HG03280 (cell line): ENCODE measurements around the gene TMEM176A.
"Not testable (repeated sequence)": the region's sequence is repeated elsewhere in the genome, so short reads cannot be mapped to it uniquely, and the experiment has no call there.

Experiments
- ATAC-seq: cut with Tn5 transposase; IDR thresholded peaks from one replicate; pipeline ENCODE4 v1.9.1; 2021; ENCODE audit warnings: mild to moderate bottlenecking, moderate library complexity; ENCODE audit not compliant: unreplicated experiment

The TMEM176A gene, protein sequence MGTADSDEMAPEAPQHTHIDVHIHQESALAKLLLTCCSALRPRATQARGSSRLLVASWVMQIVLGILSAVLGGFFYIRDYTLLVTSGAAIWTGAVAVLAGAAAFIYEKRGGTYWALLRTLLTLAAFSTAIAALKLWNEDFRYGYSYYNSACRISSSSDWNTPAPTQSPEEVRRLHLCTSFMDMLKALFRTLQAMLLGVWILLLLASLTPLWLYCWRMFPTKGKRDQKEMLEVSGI

DNA sequence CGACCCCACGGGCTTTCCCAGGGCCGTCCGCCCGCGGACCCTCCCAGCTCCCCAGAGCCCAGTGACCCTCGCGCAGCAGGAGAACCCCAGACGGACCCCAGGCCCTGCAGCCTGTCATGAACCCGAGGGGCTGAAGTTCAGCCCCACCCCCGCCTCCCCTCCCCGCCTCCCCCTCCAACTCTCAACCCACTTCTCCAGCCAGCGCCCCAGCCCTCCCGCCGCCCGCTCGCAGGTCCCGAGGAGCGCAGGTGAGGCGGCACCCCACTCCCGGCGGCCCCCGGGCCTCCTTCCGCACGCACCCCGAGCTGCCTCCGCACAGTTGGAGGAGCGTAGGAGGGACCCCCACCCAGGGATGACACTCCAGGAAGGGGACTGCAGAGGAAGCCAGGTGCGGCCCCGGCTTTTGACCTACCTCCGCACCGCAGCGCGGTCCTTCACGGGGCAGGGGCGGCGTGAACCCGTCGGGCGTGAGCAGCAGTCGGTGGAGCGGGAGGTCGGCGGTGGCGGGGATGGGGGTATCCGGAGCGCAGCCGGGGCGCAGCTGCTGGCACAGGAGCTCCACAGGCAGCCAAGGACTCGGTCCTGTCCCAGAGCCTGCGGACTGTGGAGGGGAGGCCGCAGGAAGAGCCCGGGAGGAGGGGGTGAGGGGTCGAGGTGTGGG, at the start of gene TMEM176A:
Gene TMEM176A (plus strand): TSS at position 189 of the 661 bp plus-strand sequence. CDS start 782 bp downstream, outside the sequence.
- ATAC-seq, result no peak

DNA sequence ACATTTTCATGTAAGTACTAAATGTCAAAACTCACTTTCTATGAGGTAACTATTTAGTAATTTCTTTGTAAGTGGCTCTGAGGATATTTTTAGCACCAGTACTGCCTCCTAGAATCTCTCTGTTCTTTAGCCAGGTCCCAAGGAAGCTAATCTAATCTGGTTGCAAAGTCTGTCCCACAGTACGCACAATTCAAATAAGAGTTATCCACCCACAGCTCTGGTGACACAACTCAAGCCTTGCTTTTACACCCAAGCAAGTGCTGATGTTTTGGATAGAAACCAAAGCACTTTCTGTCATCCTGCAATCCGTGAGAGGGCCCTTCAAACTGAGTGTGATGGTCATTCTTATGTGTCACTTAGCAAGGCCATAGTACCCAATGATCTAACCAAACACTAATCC, 48.9 kb upstream of the TMEM176A start:
- no peak for ATAC-seq

DNA sequence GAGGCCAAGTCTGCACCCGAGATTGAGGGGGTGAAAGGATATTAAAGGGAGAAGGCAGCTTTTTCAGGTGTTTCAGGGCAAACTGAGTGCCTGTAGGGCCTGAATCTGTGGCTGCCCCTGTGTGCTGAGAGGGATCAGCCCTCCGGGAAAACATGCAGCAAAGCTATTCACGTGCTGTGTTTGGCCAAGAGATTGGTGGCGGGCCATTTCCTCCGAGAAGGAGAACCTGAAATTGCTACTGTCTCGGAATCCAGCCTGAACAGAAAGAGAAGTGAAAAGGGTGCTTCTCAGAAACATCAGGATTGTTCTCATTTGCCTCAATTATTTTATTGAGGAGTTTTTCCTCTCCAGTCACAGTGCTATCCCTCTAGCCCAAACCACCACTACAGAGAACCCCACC, 47.3 kb upstream of the TMEM176A start:
- ATAC-seq, result no peak

DNA sequence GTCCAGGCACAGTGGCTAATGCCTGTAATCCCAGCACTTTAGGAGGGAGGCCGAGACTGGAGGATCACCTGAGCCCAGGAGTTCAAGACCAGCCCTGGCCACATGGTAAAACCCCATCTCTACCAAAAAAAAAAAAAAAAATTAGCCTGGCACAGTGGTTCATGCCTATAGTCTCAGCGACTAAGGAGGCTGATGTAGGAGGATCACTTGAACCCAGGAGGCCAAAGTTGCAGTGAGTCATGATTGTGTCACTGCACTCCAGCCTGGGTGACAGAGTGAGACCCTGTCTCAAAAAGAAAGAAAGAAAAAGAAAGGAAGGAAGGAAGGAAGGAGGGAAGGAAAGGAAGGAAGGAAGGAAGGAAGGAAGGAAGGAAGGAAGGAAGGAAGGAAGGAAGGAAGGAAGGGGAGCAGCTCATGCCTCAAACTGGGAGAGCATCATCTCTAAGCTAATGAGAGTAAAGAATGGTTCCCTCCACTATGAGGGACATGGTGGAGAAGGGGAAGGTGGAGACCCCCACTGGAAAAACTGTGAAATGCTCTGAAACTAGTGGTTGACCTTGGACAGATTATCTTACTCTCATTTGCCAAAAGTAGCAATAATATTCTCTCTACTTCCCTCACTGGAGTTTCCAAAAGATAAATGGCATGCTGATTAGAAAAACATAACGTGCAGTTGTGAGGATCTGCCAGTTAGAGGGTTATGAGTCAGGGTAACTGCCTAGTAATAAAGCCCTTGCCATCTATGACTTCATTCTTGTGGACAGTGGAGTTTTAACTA, 46.6 kb upstream of the TMEM176A start:
- no peak for ATAC-seq

DNA sequence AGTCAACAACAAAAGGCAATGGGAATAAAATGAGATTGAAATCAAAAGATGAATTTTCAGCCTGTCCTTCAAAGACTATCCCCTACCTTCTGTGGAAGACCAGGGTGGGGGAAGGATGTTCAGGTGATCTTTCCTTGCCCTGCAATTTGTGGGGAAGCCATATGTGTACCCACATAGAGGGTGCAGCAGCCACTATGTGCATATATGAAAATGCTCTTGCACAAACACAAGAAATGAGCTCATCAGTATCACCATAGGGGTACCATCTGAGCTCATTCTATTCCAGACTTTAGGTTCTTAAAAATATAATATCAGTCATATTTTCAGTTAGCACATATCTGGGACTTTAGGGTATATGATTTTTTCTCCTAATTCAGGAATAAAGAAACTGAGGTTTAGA, 45.6 kb upstream of the TMEM176A start:
- ATAC-seq, result no peak

DNA sequence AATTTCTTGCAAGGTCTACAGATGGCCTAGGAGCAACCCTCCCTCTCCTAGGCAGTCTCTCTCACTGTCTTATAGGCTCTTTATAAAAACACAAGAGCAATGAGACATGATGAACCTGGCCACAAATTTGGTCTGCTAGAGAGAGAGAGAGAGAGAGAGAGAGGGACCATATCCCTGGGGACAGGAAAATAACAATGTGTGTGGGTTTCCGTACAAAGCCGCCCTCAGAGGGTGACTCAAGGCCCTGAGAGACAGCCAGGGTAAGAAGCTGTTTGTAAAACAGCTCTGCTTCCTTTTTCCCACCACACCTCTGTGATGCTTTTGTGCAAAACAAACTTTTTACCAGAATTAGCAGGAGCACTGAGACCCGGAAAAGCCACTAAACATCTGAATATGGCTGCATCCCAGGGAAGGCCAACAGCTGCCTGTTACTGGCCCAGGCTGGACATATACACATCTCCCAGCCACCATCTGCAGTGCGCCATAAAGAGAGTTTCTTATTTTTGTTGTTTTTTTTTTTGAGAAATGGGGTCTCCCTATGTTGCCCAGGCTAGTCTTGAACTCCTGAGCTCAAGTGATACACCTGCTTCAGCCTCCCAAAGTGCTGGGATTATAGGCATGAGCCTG, 45.0 kb upstream of the TMEM176A start:
- no peak for ATAC-seq

DNA sequence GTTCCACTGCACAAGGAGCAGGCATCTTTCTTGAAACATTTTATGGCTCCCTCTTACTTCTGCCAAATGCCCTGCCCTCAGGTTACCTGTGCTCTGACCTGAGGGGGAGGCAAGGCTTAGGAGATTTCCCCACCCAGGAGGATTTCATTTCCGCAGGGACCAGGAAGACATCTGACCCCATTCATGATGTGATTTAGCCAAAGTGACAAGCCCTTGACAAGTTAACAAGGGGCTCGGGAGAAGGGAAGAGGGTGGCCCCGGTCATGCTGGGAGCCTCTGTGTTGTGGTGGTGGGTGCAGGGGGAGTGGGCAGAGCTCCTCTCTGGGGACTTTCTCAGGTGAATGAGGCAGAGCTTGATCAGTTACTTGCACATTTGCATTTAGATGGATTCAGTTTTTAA, 44.4 kb upstream of the TMEM176A start:
- ATAC-seq, result no peak

DNA sequence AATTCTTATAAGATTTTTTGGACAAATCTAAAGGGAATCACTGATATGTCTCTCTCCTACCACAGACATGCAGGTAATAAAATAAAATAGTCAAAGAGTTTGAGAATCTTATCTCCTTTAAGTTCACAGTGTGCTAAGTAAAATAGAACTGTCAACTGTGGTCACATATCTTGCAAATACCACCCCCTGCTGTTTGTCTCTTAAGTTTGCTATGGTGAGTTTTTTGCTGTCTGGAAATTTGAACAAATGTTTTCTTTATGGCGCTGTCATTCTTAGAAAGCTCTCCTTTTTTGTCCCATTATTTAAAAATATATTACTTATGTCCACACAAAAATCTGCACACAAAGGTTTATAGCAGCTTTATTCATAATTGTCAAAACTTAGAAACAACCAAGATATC, 43.7 kb upstream of the TMEM176A start:
- ATAC-seq, result no peak

DNA sequence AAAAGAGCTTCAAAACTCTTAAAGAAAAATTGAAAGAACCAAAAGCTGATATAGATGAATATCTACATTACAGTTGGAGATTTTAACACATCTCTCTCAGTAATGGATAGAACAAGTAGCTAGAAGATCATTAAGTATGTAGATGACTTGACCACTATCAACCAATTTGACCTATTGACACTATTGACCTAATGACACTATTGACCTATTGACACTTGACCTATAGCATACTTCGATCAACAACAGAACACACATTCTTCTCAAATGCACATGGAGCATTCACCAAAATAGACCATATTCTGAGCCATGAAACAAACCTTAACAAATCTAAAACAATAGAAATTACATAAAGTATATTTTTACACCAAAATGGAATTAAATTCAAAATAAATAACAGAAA, 41.1 kb upstream of the TMEM176A start:
- no peak for ATAC-seq

DNA sequence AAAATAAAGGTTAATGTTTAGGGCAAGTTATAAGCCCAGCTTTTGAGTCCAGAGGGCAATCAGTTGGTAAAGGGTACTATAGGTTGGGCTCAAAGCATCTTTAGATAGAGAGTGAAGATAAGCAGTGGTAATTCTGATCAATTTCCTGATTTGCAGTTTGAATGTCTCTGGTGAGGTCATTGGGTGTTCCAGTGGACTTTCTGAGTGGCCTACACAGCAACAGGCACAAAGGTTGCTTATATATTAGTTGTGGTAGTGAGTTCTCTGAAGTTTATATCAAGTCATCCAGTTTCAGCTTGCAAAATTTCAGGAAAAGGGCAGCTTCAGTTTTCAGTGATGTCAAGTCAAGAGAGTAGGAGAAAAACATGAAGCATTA, 34.2 kb upstream of the TMEM176A start:
- ATAC-seq, result no peak

DNA sequence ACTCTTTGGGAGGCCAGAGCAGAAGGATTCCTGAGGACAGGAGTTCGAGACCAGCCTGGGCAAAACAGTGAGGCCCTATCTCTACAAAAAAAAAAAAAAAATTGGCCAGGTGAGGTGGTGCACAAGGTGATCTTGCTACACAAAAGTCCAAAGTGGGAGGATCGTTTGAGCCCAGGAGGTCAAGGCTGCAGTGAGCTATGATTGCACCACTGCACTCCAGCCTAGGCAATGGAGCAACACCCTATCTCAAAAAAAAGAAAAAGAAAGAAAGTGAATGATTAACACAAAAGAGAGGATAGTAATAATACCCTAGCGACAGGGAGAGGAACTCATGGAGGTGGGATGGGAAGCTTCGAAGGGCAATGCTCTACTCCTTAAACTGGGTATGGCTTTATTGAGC, 30.8 kb upstream of the TMEM176A start:
- ATAC-seq, result no peak

DNA sequence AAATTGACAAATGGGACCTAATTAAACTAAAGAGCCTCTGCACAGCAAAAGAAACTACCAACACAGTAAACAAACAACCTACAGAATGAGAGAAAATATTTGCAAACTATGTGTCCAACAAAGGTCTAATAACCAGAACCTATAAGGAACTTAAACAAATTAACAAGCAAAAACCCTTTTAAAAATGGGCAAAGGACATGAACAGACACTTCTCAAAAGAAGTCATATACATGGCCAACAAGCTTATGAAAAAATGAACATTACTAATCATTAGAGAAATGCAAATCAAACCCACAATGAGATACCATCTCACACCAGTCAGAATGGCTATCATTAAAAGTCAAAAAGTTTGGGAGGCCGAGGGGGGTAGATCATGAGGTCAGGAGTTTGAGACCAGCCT, 26.4 kb upstream of the TMEM176A start:
- not testable (repeated sequence) for ATAC-seq

DNA sequence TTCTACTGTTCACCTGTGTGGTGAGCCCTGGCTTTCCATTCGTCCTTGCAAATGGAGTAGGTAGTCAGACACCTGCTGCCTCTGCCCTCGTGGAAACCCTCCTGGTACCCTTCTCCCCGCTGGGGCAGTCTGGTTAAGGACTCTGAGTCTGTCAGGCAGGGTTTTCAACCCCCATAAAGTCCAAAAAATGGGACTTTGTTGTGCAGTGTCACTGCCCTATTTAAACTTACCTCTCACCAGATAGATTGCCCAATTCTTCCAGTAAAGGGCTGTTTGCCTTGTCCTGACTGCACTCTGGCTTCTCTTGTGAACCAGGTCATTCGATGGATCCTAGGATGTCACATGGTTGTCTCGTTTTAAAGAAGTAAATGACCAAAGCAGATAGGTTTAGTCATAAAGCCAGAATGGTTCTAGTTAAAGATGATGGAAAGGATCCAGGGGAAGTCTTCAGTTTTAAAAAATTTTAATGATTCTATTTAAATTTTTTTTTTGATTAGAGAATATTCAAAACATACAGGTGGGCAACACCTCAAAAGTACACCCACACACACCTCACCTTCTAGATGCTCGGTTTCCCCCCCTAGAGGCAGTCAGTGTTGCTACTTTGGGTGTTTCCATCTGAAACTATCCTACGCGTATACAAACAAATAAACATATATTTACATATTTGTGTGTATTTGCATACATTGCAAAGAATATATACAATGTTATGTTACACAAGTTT, 22.4 kb upstream of the TMEM176A start:
- no peak for ATAC-seq

DNA sequence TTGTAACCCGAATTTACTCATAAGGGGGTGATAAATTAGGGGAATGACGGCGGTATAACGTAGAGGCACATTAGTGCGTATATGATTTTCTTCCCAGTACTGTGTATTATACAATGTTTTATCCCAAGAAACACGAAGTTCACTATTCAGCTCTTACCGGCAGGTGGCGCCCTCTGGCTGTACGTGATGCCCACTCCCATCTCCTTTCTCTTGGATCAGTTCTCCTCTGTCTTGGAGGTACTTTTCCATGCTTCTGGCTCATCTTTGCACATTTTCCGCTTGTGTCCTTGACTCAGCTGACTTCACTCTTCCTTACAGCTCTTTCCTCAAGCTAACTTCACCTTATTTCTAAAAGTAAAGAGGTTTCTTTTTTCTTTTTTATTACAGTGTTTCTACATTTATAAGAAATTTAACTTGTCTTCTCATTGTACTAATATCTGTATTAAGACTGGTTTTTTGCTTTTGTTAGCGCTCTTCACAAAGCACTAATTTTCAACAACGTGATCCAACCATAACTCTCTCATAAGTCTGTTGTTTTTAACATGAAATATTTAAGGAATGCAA, 21.7 kb upstream of the TMEM176A start:
- no peak for ATAC-seq

DNA sequence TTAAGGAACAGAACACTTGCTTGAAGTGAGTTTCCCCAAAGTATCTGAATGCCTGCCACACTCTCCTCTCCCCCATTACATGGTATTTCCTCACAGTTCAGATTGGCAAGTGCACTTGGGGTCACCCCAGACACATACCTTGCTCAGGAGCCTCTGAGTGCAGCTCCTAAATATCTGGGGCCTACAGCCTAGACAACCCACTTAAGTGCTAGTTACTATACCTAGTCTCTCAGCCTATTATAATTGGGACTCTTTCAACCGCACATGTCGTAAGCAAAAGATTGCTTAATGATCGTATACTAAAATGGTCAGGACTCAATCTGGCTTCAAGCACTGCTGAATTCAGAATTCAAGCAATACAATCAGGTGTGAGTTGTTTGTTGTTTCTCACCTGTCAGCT, 20.3 kb upstream of the TMEM176A start:
- ATAC-seq, result no peak

DNA sequence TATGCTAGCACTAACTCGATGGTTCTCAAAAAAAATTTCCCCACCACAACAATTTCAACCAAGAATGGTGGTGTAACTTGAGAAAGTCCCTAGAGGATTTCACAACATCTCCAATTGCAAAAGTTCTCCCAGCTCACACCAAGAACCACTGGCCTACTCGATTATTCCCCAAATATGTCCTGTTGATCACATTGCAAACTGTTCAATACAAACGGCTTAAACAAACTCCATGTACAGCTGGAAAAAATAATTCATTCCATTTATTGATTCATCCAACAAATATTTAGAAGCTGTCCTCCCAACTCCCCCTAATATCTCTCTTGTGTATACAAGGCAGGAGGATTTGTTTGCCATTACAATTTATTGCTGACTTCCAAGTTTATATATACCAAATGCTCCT, 19.5 kb upstream of the TMEM176A start:
- ATAC-seq, result no peak

DNA sequence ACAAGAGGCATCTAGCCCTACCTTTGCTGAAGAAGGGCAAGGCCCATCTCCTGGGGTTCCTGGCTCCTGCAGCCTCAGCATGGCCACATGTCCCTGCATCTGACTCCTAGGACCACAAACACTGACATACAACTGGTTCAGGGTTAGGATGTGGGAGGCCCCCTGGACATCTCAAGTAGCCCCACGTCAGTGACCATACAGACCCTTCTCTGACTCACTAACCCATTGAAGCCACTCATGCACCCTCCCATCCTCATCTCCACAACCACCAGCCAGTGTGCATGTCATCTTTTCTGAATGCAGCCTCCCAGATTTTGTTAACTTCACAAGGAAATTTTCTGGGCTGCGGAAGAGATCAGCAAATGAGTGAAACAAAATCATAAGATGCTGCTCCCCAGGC, 18.6 kb upstream of the TMEM176A start:
- no peak for ATAC-seq

DNA sequence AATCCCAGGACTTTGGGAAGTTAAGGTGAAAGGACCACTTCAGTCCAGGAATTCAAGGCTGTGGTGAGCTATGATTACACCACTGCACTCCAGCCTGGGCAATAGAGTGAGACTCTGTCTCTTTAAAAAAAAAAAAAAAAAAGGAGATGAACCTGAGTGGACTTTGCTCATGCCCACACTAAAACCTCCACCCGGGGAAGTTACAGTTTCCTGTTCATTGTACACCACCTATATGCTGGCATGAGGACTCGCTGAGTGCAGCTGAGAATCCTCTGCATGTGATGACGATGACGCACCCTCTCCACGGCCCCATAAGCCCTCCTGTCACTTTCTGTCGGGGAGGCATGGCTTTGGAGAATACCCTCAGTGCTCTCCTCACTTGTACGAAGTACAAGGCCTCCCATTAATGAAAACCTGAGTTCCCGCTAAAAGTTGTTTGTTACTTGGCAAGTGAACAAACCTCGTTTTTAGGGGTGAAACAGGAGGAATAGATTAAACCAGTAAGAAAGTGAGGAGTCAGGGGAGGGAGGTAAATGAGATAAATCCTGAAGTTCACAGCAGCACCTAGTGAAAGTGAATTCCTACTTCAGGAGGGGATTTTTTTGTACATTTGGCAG, 16.3 kb upstream of the TMEM176A start:
- no peak for ATAC-seq

DNA sequence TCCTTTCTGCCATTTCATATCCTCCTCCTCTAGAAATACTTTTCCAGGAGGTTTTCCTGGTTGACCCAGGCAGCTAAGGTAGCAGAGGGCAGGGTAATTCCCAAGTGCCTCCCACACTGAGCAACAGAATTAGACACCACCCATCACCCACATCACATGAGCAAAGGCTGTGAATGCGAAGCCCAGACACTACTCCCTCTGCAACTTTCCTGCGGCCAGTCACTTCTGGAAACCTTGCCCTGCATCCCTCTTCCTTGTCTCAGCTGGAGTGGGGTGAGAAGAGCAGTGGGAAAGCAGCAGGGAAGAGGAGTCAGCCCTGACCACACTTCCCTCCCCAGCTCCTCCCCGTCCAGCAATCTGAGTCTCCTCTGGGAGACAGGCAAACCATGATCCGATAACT, 15.6 kb upstream of the TMEM176A start:
- no peak for ATAC-seq
